ENCODE measurements around the gene NRXN3.

Gene NRXN3

GRCh38 chr14:79613625-79614024 lies 1443.5 kb downstream of the NRXN3 start:
- no peak for DNase-seq

- no peak for DNase-seq
Observed at GRCh38 chr14:79614448-79614847, 1444.3 kb downstream of the NRXN3 start.

- no peak for DNase-seq
Observed at GRCh38 chr14:79627058-79627457, 1456.9 kb downstream of the NRXN3 start.

- DNase-seq: no peak
Observed at GRCh38 chr14:79629411-79630287, 1459.5 kb downstream of the NRXN3 start.

- DNase-seq: no peak
Observed at GRCh38 chr14:79630288-79630960, 1460.3 kb downstream of the NRXN3 start.

GRCh38 chr14:79631276-79631675 lies 1461.1 kb downstream of the NRXN3 start:
- no peak for DNase-seq

- DNase-seq: no peak
Observed at GRCh38 chr14:79638672-79639266, 1468.6 kb downstream of the NRXN3 start.

- DNase-seq: no peak
Observed at GRCh38 chr14:79639613-79640012, 1469.4 kb downstream of the NRXN3 start.

GRCh38 chr14:79641371-79641770 lies 1471.2 kb downstream of the NRXN3 start:
- DNase-seq: no peak

GRCh38 chr14:79643132-79643531 lies 1473.0 kb downstream of the NRXN3 start:
- no peak for DNase-seq

GRCh38 chr14:79645753-79646362 lies 1475.7 kb downstream of the NRXN3 start:
- no peak for DNase-seq

- no peak for DNase-seq
Observed at GRCh38 chr14:79649856-79650255, 1479.7 kb downstream of the NRXN3 start.

- DNase-seq: no peak
Observed at GRCh38 chr14:79652513-79653307, 1482.5 kb downstream of the NRXN3 start.

GRCh38 chr14:79656056-79656455 lies 1485.9 kb downstream of the NRXN3 start:
- no peak for DNase-seq

GRCh38 chr14:79656496-79656895 lies 1486.3 kb downstream of the NRXN3 start:
- DNase-seq: no peak

GRCh38 chr14:79658221-79658620 lies 1488.0 kb downstream of the NRXN3 start:
- no peak for DNase-seq

GRCh38 chr14:79658769-79659168 lies 1488.6 kb downstream of the NRXN3 start:
- DNase-seq: no peak

GRCh38 chr14:79660053-79660939 lies 1490.1 kb downstream of the NRXN3 start:
- DNase-seq: no peak

GRCh38 chr14:79661752-79662151 lies 1491.6 kb downstream of the NRXN3 start:
- no peak for DNase-seq

- no peak for DNase-seq
Observed at GRCh38 chr14:79663453-79663852, 1493.3 kb downstream of the NRXN3 start.

GRCh38 chr14:79665556-79665955 lies 1495.4 kb downstream of the NRXN3 start:
- DNase-seq: no peak

- no peak for DNase-seq
Observed at GRCh38 chr14:79668951-79669350, 1498.8 kb downstream of the NRXN3 start.

Measured in activated effector memory CD4-positive, alpha-beta T cell treated with anti-CD3 and anti-CD28 coated beads, Interleukin-2, amount 50 U/mL, for 16 hours (primary cell).